Nephron (organoid): Measurements from ENCODE around the gene ANKMY1.
"Not testable (repeated sequence)": the region's sequence is repeated elsewhere in the genome, so short reads cannot be mapped to it uniquely, and the experiment has no call there.

Experiments
- H3K27ac Mint-ChIP-seq, 3 experiments: 2 replicates each; pipeline ENCODE4 v1.8.0; 2020; ENCODE audit warnings: mixed read lengths in 3 of 3, mild to moderate bottlenecking in 2 of 3, moderate library complexity in 1 of 3
- H3K27me3 Mint-ChIP-seq: 2 replicates; pipeline ENCODE4 v1.8.0; 2021; ENCODE audit warnings: low read depth, mild to moderate bottlenecking, moderate library complexity, mixed read lengths
- H3K36me3 Mint-ChIP-seq: 2 replicates; pipeline ENCODE4 v1.8.0; 2020; ENCODE audit warnings: low read depth, mixed read lengths
- H3K4me1 Mint-ChIP-seq: 2 replicates; pipeline ENCODE4 v1.8.0; 2020; ENCODE audit warnings: mixed read lengths
- H3K4me3 Mint-ChIP-seq, 3 experiments: 2 replicates each; pipeline ENCODE4 v1.8.0; 2020; ENCODE audit warnings: mild to moderate bottlenecking in 3 of 3, mixed read lengths in 3 of 3, moderate library complexity in 2 of 3
- H3K9me3 Mint-ChIP-seq: 2 replicates; pipeline ENCODE4 v1.8.0; 2020; ENCODE audit warnings: mixed read lengths
- CTCF ChIP-seq, 3 experiments: fragments of 200-600 bp; sonication (generic); IDR thresholded peaks; one replicate each; pipeline ENCODE4 v1.5.0; 2021; ENCODE audit warnings: antibody characterized with exemption in 3 of 3; ENCODE audit not compliant: unreplicated experiment in 3 of 3

ANKMY1 gene

DNA sequence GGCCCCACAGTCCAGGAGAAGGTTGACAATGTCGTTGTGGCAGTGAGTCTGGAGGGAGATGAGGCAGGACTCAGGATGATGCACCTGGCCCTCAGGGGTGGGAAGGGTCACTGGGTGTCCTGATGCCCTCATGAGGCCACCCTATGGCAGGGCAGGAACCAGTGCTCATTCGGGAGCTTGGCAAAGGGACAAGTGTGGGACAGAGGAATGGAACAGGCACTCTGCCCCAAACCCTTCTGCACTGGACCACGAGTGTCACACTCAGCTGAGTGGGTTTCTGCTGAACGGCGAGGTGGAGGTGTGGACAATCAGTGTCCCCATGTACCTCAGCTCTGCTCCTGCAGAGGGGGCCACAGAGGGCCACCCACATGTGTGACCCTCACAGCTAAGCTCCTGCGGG is 32.0 kb downstream of the ANKMY1 start:
- TF ChIP-seq CTCF (IDR thresholded peaks at IDR 0.05; ENCODE audit: unreplicated experiment in 3 of 3): no peak
- H3K27ac Mint-ChIP-seq: no peak overlapping the region
- no peaks in the 10 kb centered on the region for H3K27me3 Mint-ChIP-seq
- peaks cover 55% of the 10 kb centered on the region for H3K9me3 Mint-ChIP-seq
- peaks cover 84% of the 10 kb centered on the region for H3K36me3 Mint-ChIP-seq
- no peak overlapping the region for H3K4me3 Mint-ChIP-seq
- H3K4me1 Mint-ChIP-seq: peaks cover under 1% of the 10 kb centered on the region

DNA sequence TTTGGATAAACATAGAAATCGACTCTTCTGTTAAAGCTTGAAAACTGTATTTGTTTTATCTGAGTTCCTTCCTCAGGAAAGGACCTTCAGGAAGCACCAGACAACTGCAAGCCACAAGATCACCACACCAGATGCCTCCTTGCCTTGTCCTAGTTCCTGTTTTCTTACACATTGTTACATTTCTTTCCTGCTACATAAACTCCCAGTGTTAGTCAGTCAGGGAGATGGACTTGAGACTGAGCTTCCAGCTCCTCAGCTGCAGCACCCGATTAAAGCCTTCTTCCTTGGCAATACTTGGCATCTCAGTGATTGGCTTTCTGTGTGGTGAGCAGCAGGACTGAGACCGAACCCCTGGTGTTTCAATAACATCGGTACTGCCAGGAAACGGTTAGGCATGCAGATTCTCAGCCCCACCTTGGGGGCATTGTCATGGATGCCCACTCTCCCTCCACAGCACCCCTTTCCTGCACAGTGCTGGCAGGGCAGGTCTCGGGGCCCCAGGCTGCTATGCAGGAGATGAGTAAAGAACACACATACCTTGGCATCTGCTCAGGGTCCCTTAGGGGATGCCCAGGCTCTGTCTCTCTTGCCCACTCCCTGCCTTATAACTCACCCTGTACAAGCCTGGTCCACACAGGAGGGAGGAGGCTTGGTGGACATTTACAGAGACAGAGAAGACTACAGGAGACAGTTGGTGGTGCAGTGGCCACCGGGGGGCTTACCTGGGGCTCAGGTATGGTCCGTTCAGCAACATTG is 32.6 kb downstream of the ANKMY1 start:
- Mint-ChIP-seq H3K27me3 (no peaks in the 10 kb centered on the region), H3K4me3 (no peak overlapping the region), H3K27ac (no peak overlapping the region), H3K36me3 (peaks cover 82% of the 10 kb centered on the region), H3K9me3 (peaks cover 52% of the 10 kb centered on the region), H3K4me1 (peaks cover 5% of the 10 kb centered on the region)
- TF ChIP-seq CTCF (IDR thresholded peaks at IDR 0.05; ENCODE audit: unreplicated experiment in 3 of 3): no peak

- H3K27me3 Mint-ChIP-seq: no peaks in the 10 kb centered on the region
- peaks cover 43% of the 10 kb centered on the region for H3K9me3 Mint-ChIP-seq
- TF ChIP-seq CTCF (IDR thresholded peaks at IDR 0.05; ENCODE audit: unreplicated experiment in 3 of 3): no peak
- H3K4me3 Mint-ChIP-seq: no peak overlapping the region
- peaks cover 82% of the 10 kb centered on the region for H3K36me3 Mint-ChIP-seq
- peaks cover 17% of the 10 kb centered on the region for H3K4me1 Mint-ChIP-seq
- H3K27ac Mint-ChIP-seq: no peak overlapping the region
Observed at GRCh38 chr2:240523451-240524281, 34.1 kb downstream of the ANKMY1 start.

- Mint-ChIP-seq H3K9me3 (peaks cover 40% of the 10 kb centered on the region), H3K36me3 (peaks cover 79% of the 10 kb centered on the region), H3K27me3 (no peaks in the 10 kb centered on the region), H3K4me3 (no peak overlapping the region), H3K27ac (no peak overlapping the region), H3K4me1 (peaks cover 18% of the 10 kb centered on the region)
- no peak for TF ChIP-seq CTCF (IDR thresholded peaks at IDR 0.05; ENCODE audit: unreplicated experiment in 3 of 3)
Observed at GRCh38 chr2:240522406-240522805, 35.4 kb downstream of the ANKMY1 start.

DNA sequence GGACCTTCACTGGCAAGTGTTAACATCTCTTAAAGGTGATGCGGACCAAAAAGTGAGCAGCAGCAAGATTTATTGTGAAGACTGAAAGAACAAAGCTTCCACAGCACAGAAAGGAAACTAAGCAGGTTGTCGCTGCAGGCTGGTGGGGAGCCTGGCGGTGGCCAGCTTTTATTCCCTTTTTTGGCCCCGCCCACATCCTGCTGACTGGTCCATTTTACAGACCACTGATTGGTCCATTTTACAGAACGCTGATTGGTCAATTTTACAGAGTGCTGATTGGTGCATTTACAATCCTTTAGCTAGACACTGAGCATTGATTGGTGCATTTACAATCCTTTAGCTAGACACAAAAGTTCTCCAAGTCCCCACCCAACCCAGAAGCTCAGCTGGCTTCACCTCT is 35.9 kb downstream of the ANKMY1 start:
- Mint-ChIP-seq H3K9me3 (peaks cover 34% of the 10 kb centered on the region), H3K36me3 (peaks cover 74% of the 10 kb centered on the region), H3K4me1 (peaks cover 18% of the 10 kb centered on the region)
- not testable (repeated sequence) for H3K27ac Mint-ChIP-seq, H3K4me3 Mint-ChIP-seq, H3K27me3 Mint-ChIP-seq

- no peak overlapping the region for H3K27ac Mint-ChIP-seq
- peaks cover 67% of the 10 kb centered on the region for H3K36me3 Mint-ChIP-seq
- H3K27me3 Mint-ChIP-seq: no peaks in the 10 kb centered on the region
- H3K9me3 Mint-ChIP-seq: peaks cover 27% of the 10 kb centered on the region
- no peak for TF ChIP-seq CTCF (IDR thresholded peaks at IDR 0.05; ENCODE audit: unreplicated experiment in 3 of 3)
- H3K4me3 Mint-ChIP-seq: no peak overlapping the region
- H3K4me1 Mint-ChIP-seq: peaks cover 18% of the 10 kb centered on the region
Observed at GRCh38 chr2:240520974-240521350, 36.8 kb downstream of the ANKMY1 start.
